Breast epithelium (tissue), 4 donors: ENCODE data around the gene NEK6. TPM values are rescaled to one million over a fixed set of nuclear protein-coding genes. Genes with fewer than 3 reads are reported as not detected.

Experiments
- DNase-seq, 2 donors: peaks; one replicate each; pipeline ENCODE4 v3.0.0-alpha.2; 2019; ENCODE audit warnings: low spot score in 2 of 2
- H3K27ac ChIP-seq, 2 donors: fragments of 200-600 bp; sonication (generic) in 1 of 2; one replicate each; pipeline ENCODE4 v1.5.1; 2016 to 2019; ENCODE audit warnings: mild to moderate bottlenecking in 1 of 2
- H3K27me3 ChIP-seq, 2 donors: fragments of 200-600 bp; sonication (generic) in 1 of 2; one replicate each; pipeline versions ENCODE4 v1.5.1 to v1.6.0; 2017 to 2019; ENCODE audit warnings: control low read depth in 1 of 2, mild to moderate bottlenecking in 1 of 2
- H3K36me3 ChIP-seq: fragments of 200-600 bp; one replicate; pipeline ENCODE4 v1.5.1; 2019
- H3K4me1 ChIP-seq, 2 donors: fragments of 200-600 bp; sonication (generic); one replicate each; pipeline ENCODE4 v1.5.1; 2016 to 2019; ENCODE audit warnings: control low read depth in 1 of 2
- H3K4me3 ChIP-seq, 3 donors: fragments of 200-600 bp; sonication (generic); 1 replicate in 2 of 3; 2 replicates in 1 of 3; pipeline ENCODE4 v1.5.1; 2016 to 2019; ENCODE audit warnings: mild to moderate bottlenecking in 3 of 3, moderate library complexity in 2 of 3
- H3K9me3 ChIP-seq, 2 donors: fragments of 200-600 bp; sonication (generic) in 1 of 2; one replicate each; pipeline ENCODE4 v1.5.1; 2016 to 2019; ENCODE audit warnings: control low read depth in 1 of 2
- POLR2A ChIP-seq: fragments of 450-650 bp; IDR thresholded peaks from one replicate; pipeline ENCODE4 v1.6.1; 2016; ENCODE audit warnings: antibody characterized with exemption, mild to moderate bottlenecking, moderate library complexity
- POLR2AphosphoS5 ChIP-seq, 3 donors: sonication (generic); formaldehyde crosslinking; IDR thresholded peaks; one replicate each; pipeline ENCODE4 v1.6.1; 2017; ENCODE audit warnings: antibody characterized with exemption in 3 of 3
- intact Hi-C: fragments of 100-400 bp; cut with DNase I; formaldehyde crosslinking; loops from one replicate; pipeline ENCODE4 v1.15.1; 2023; ENCODE audit warnings: low total_unique reads
- total RNA-seq, 3 donors: library from RNA; depleted of rRNA; stranded (reverse); fragments of >200 nt; gene quantifications; one replicate each; pipeline ENCODE4 v1.1.0, GENCODE V29; 2016
- TF ChIP-seq, protein P1 (sequence below), 3 donors: fragments of 450-650 bp; IDR thresholded peaks; one replicate each; pipeline ENCODE4 v1.5.1; 2016 to 2017; ENCODE audit warnings: antibody characterized with exemption in 3 of 3, mild to moderate bottlenecking in 3 of 3, moderate library complexity in 3 of 3

Gene NEK6
- total RNA-seq, 3 donors from 2014 or later = 17.8 to 31.5 (median 22.2) TPM

DNA sequence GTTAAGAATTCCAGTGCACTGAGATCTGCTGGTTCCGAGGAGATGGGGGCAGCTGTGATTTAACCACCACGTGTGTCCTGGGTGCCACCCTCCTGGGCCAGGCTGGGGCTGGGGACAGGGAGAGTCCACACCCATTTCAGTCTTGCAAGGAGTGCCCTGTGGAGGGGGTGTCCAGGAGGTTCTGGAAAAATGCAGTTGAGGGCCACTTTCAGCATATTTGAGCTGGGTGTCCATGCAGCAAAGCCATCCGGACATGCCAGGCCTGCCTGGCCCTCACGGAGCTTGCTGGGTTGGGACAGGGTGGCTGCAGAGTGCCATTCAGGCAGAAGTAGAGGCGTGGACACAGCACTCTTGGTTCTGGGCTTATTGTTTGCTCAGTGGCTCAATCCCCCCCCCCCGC lies 68.1 kb downstream of the NEK6 start:
- no peak for TF ChIP-seq POLR2AphosphoS5 (IDR thresholded peaks at IDR 0.05)
- TF ChIP-seq, protein P1, sequence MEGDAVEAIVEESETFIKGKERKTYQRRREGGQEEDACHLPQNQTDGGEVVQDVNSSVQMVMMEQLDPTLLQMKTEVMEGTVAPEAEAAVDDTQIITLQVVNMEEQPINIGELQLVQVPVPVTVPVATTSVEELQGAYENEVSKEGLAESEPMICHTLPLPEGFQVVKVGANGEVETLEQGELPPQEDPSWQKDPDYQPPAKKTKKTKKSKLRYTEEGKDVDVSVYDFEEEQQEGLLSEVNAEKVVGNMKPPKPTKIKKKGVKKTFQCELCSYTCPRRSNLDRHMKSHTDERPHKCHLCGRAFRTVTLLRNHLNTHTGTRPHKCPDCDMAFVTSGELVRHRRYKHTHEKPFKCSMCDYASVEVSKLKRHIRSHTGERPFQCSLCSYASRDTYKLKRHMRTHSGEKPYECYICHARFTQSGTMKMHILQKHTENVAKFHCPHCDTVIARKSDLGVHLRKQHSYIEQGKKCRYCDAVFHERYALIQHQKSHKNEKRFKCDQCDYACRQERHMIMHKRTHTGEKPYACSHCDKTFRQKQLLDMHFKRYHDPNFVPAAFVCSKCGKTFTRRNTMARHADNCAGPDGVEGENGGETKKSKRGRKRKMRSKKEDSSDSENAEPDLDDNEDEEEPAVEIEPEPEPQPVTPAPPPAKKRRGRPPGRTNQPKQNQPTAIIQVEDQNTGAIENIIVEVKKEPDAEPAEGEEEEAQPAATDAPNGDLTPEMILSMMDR (IDR thresholded peaks at IDR 0.05) = no peak
- no peak for TF ChIP-seq POLR2A
- no peak overlapping the region for H3K4me3 ChIP-seq
- intact Hi-C loops = no loop called here
- no peak for DNase-seq
- H3K9me3 ChIP-seq = no peaks in the 10 kb centered on the region
- peaks cover 4% of the 10 kb centered on the region for H3K36me3 ChIP-seq
- H3K27me3 ChIP-seq = no peaks in the 10 kb centered on the region
- no peaks in the 10 kb centered on the region for H3K4me1 ChIP-seq
- H3K27ac ChIP-seq = no peak overlapping the region

DNA sequence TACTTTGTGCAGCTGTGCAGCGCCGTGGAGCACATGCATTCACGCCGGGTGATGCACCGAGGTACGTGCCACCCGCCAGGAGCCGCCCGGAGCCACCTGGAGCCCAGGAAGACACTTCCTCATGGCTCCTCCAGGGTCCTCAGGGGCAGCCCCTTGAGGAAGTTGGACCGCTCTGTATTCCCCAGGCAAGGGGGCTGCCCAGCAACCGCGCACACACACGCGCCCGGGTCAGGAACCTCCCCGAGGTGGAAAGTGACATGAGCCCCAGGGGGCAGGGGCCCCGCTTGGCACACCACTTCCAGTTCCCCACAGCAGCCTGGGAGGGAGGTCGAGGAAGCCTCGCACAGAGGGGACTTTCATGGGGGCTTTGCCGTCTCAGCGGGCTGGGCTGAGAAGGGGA lies 68.6 kb downstream of the NEK6 start:
- intact Hi-C loops = no loop called here
- no peak overlapping the region for H3K4me3 ChIP-seq
- H3K27me3 ChIP-seq = no peaks in the 10 kb centered on the region
- no peaks in the 10 kb centered on the region for H3K4me1 ChIP-seq
- DNase-seq = no peak
- no peak overlapping the region for H3K27ac ChIP-seq
- peaks cover 4% of the 10 kb centered on the region for H3K36me3 ChIP-seq
- TF ChIP-seq POLR2A (no peak), POLR2AphosphoS5 (IDR thresholded peaks at IDR 0.05) (no peak)
- TF ChIP-seq, protein P1 (IDR thresholded peaks at IDR 0.05) = no peak
- no peaks in the 10 kb centered on the region for H3K9me3 ChIP-seq

DNA sequence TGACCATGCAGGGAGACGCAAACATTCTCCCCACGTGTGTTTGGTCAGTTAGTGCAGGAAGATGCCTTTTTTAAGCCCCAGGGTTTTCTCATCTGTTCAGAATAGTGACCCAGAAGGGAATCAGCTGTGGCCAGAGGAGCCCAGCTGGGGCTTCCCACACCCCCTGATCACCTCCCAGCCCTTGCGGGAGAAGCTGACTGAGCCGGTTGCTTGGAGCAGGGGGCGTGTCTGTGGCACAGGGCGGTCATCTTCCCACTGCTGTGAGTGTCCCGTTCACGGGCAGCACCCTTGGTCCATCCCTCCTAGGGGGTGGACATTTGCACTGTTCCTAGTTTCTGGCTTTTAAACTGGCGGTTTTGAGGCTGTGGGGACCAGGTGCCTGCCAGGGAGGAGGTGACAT lies 69.7 kb downstream of the NEK6 start:
- Histone ChIP-seq H3K9me3 (no peaks in the 10 kb centered on the region), H3K27ac (no peak overlapping the region), H3K4me1 (no peaks in the 10 kb centered on the region), H3K27me3 (no peaks in the 10 kb centered on the region), H3K4me3 (no peak overlapping the region), H3K36me3 (peaks cover 4% of the 10 kb centered on the region)
- intact Hi-C loops = no loop called here
- DNase-seq = no peak
- TF ChIP-seq, protein P1 (IDR thresholded peaks at IDR 0.05) = no peak
- TF ChIP-seq POLR2AphosphoS5 (IDR thresholded peaks at IDR 0.05) = no peak

DNA sequence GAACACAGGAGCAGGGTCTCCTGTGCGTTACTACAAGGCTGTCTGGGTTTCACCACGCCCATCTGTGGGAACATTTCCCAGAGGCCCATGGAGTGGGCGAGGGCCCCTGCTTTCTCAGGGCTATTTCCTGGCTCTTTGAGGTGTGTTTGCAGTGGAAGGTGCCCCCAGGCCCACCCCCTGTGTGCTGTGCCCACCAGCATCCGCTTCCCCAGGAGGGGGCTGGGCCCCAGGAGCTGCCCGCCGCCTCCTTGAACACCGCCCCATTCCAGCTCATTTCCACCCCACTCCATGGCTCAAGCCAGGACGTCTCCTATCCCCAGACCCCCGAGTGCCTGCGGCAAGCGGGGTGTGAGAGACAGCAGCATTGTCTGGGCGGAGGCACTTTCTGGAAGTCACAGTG lies 70.5 kb downstream of the NEK6 start:
- no peak for DNase-seq
- intact Hi-C loops = no loop called here
- H3K4me1 ChIP-seq = no peaks in the 10 kb centered on the region
- TF ChIP-seq, protein P1 (IDR thresholded peaks at IDR 0.05) = no peak
- no peak for TF ChIP-seq POLR2A
- TF ChIP-seq POLR2AphosphoS5 (IDR thresholded peaks at IDR 0.05) = no peak
- no peak overlapping the region for H3K27ac ChIP-seq
- peaks cover 4% of the 10 kb centered on the region for H3K36me3 ChIP-seq
- H3K9me3 ChIP-seq = no peaks in the 10 kb centered on the region
- no peak overlapping the region for H3K4me3 ChIP-seq
- no peaks in the 10 kb centered on the region for H3K27me3 ChIP-seq

DNA sequence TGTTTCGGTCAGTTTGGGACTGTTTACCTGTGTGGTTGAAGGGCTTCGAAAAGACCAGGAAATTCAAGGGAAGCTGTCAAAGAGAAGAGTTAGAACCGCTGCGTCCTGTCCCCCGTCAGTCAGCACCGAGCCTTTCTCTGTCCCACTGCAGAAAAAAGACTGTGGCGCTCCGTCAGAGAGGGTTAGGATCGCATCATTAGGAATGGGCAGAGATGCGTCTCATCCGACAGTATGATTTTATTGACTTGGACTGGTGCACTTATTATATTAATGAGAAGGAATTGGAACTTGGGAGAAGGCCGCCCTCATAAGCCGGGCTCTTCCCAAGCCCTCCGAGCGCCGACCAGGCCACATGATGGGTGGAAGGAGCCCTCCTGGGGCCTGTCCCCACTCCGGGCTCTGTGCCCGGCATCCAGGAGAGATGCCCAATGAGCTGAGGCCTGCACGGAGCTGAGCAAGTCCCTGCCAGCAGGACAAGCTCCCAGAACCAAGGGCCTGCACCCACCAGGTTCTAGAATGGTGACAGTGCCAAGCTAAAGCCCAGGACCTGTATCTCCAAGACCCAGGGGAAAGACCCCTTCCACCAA lies 71.5 kb downstream of the NEK6 start:
- TF ChIP-seq POLR2AphosphoS5 (IDR thresholded peaks at IDR 0.05) (no peak), POLR2A (no peak)
- TF ChIP-seq, protein P1 (IDR thresholded peaks at IDR 0.05) = no peak
- peaks cover 4% of the 10 kb centered on the region for H3K36me3 ChIP-seq
- no peaks in the 10 kb centered on the region for H3K9me3 ChIP-seq
- no peak overlapping the region for H3K27ac ChIP-seq
- no peaks in the 10 kb centered on the region for H3K4me1 ChIP-seq
- DNase-seq = no peak
- no peaks in the 10 kb centered on the region for H3K27me3 ChIP-seq
- intact Hi-C loops = no loop called here
- H3K4me3 ChIP-seq = no peak overlapping the region
